Femur (tissue), 1 donor: Measurements from ENCODE around the gene ACSBG1.
"Not testable (repeated sequence)": the region's sequence is repeated elsewhere in the genome, so short reads cannot be mapped to it uniquely, and the experiment has no call there.

Source experiments
- DNase-seq: peaks from one replicate; pipeline ENCODE4 v3.0.0-alpha.2; 2017

The ACSBG1 gene

GRCh38 chr15:78247911-78248310 is 13.5 kb upstream of the ACSBG1 start:
- DNase-seq, result no peak

- DNase-seq, result not testable (repeated sequence)
Observed at GRCh38 chr15:78245976-78246620, 11.7 kb upstream of the ACSBG1 start.

- DNase-seq, result not testable (repeated sequence)
Observed at GRCh38 chr15:78245392-78245791, 11.0 kb upstream of the ACSBG1 start.

GRCh38 chr15:78244893-78245292 is 10.5 kb upstream of the ACSBG1 start:
- no peak for DNase-seq

GRCh38 chr15:78244101-78244500 is 9.7 kb upstream of the ACSBG1 start:
- no peak for DNase-seq

GRCh38 chr15:78243491-78243941 is 9.2 kb upstream of the ACSBG1 start:
- DNase-seq, result no peak

- no peak for DNase-seq
Observed at GRCh38 chr15:78243058-78243457, 8.7 kb upstream of the ACSBG1 start.

GRCh38 chr15:78242128-78242527 is 7.8 kb upstream of the ACSBG1 start:
- DNase-seq, result no peak

- peak; percentile 89 for DNase-seq
Observed at GRCh38 chr15:78241017-78241416, 6.7 kb upstream of the ACSBG1 start.

GRCh38 chr15:78239811-78240210 is 5.4 kb upstream of the ACSBG1 start:
- DNase-seq, result no peak

GRCh38 chr15:78237146-78237545 is 2.8 kb upstream of the ACSBG1 start:
- no peak for DNase-seq

- no peak for DNase-seq
Observed at GRCh38 chr15:78236491-78236890, 2.1 kb upstream of the ACSBG1 start.

- DNase-seq, result no peak
Observed at GRCh38 chr15:78233496-78233895, 869 bp downstream of the ACSBG1 start.

- no peak for DNase-seq
Observed at GRCh38 chr15:78232951-78233350, 1.4 kb downstream of the ACSBG1 start.

- no peak for DNase-seq
Observed at GRCh38 chr15:78229431-78230406, 4.6 kb downstream of the ACSBG1 start.

GRCh38 chr15:78228356-78228996 is 5.9 kb downstream of the ACSBG1 start:
- DNase-seq, result no peak

- no peak for DNase-seq
Observed at GRCh38 chr15:78225783-78226541, 8.4 kb downstream of the ACSBG1 start.

- DNase-seq, result no peak
Observed at GRCh38 chr15:78224023-78224411, 10.3 kb downstream of the ACSBG1 start.

- no peak for DNase-seq
Observed at GRCh38 chr15:78223396-78224022, 10.9 kb downstream of the ACSBG1 start.

GRCh38 chr15:78222745-78223395 is 11.5 kb downstream of the ACSBG1 start:
- DNase-seq, result no peak

- DNase-seq, result no peak
Observed at GRCh38 chr15:78220713-78221112, 13.7 kb downstream of the ACSBG1 start.
